IMR-90 (cell line): ENCODE measurements around the gene EML5. TPM values are rescaled to one million over a fixed set of nuclear protein-coding genes. Genes with fewer than 3 reads are reported as not detected.

Experiments used
- ATAC-seq: fragments of 200-7000 bp; cut with Tn5 transposase; 2 replicates; pipeline ENCODE4 v1.9.1; 2020; ENCODE audit warnings: low read depth, mild to moderate bottlenecking, moderate library complexity
- BruUV-seq: library from RNA; stranded (reverse); fragments of 400-500 nt; replicated peaks from 2 replicates; lab custom pipeline; 2021; lab: Mats Ljungman, UMichigan
- CTCF ChIA-PET: fragments of 300-600 bp; formaldehyde crosslinking; extraction: SDS; loops from one replicate; lab custom pipeline; 2021; ENCODE audit warnings: antibody characterized with exemption; lab: Yijun Ruan, JAX
- POLR2A ChIA-PET: fragments of 300-600 bp; sonication (Branson Sonifier 250); formaldehyde crosslinking; loops from one replicate; lab custom pipeline; 2022; ENCODE audit warnings: antibody characterized with exemption; ENCODE audit not compliant: unreplicated experiment; lab: Charles Lee
- DNase-seq: peaks from one replicate; pipeline ENCODE4 v3.0.0; 2013
- H2AFZ ChIP-seq: replicated peaks from 2 replicates; pipeline ENCODE3; 2013; ENCODE audit warnings: low read length, mild to moderate bottlenecking; ENCODE audit not compliant: poor library complexity
- H2AK5ac ChIP-seq: 2 replicates; pipeline ENCODE4 v1.6.1; 2013; ENCODE audit warnings: low read depth, low read length, inconsistent platforms
- H2AK9ac ChIP-seq: replicated peaks from 2 replicates; pipeline ENCODE3; 2013; ENCODE audit warnings: mild to moderate bottlenecking, low read depth, low read length, moderate library complexity; ENCODE audit not compliant: poor library complexity
- H2BK120ac ChIP-seq: 2 replicates; pipeline ENCODE4 v1.6.1; 2013; ENCODE audit warnings: low read depth, low read length, inconsistent platforms
- H2BK15ac ChIP-seq: 3 replicates; pipeline ENCODE4 v1.6.1; 2013; ENCODE audit warnings: low read depth, low read length, inconsistent platforms
- H2BK20ac ChIP-seq: 2 replicates; pipeline ENCODE4 v1.6.1; 2013; ENCODE audit warnings: low read depth, mild to moderate bottlenecking, inconsistent platforms, low read length, moderate library complexity
- H2BK5ac ChIP-seq: 2 replicates; pipeline ENCODE4 v1.6.1; 2013; ENCODE audit warnings: mild to moderate bottlenecking, low read depth, low read length, inconsistent platforms; ENCODE audit not compliant: poor library complexity, severe bottlenecking
- H3K14ac ChIP-seq: replicated peaks from 2 replicates; pipeline ENCODE4 v1.6.1; 2013; ENCODE audit warnings: low read depth, low read length, inconsistent platforms
- H3K18ac ChIP-seq: 2 replicates; pipeline ENCODE4 v1.6.1; 2013; ENCODE audit warnings: low read depth, low read length, control low read depth
- H3K23ac ChIP-seq: 2 replicates; pipeline ENCODE4 v1.6.1; 2013; ENCODE audit warnings: low read depth, low read length, inconsistent platforms
- H3K27ac ChIP-seq: 2 replicates; pipeline ENCODE4 v1.5.1; 2013; ENCODE audit warnings: mild to moderate bottlenecking, control low read depth, low read length; ENCODE audit not compliant: insufficient read depth
- H3K27me3 ChIP-seq: 2 replicates; pipeline ENCODE4 v1.6.1; 2013; ENCODE audit warnings: low read length; ENCODE audit not compliant: control insufficient read depth, insufficient read depth
- H3K36me3 ChIP-seq: 2 replicates; pipeline ENCODE4 v1.6.1; 2013; ENCODE audit warnings: low read length, mixed read lengths; ENCODE audit not compliant: control insufficient read depth, insufficient read depth
- H3K4ac ChIP-seq: 2 replicates; pipeline ENCODE4 v1.6.1; 2013; ENCODE audit warnings: low read depth, low read length, inconsistent platforms
- H3K4me1 ChIP-seq: 2 replicates; pipeline ENCODE4 v1.6.1; 2013; ENCODE audit warnings: low read length, mixed read lengths; ENCODE audit not compliant: control insufficient read depth, insufficient read depth
- H3K4me2 ChIP-seq: 2 replicates; pipeline ENCODE4 v1.6.1; 2013; ENCODE audit warnings: low read depth, mild to moderate bottlenecking, control low read depth, low read length, moderate library complexity
- H3K4me3 ChIP-seq: 2 replicates; pipeline ENCODE4 v1.5.1; 2013; ENCODE audit warnings: low read depth, mild to moderate bottlenecking, control low read depth, low read length, moderate library complexity; ENCODE audit not compliant: insufficient read depth
- H3K56ac ChIP-seq: 2 replicates; pipeline ENCODE4 v1.6.1; 2013; ENCODE audit warnings: low read length, inconsistent platforms; ENCODE audit not compliant: insufficient read depth; ENCODE audit errors: extremely low read depth
- H3K79me1 ChIP-seq, 2 experiments: 2 replicates each; pipeline ENCODE4 v1.6.1; 2013; ENCODE audit warnings: low read length in 2 of 2, inconsistent platforms in 1 of 2, low read depth in 1 of 2
- H3K9ac ChIP-seq: 2 replicates; pipeline ENCODE4 v1.6.1; 2013; ENCODE audit warnings: low read depth, low read length, control low read depth
- H3K9me1 ChIP-seq: 2 replicates; pipeline ENCODE4 v1.6.1; 2013; ENCODE audit warnings: low read length, inconsistent platforms; ENCODE audit not compliant: insufficient read depth
- H3K9me3 ChIP-seq: 2 replicates; pipeline ENCODE4 v1.6.1; 2013; ENCODE audit warnings: low read length; ENCODE audit not compliant: control insufficient read depth, insufficient read depth
- H4K20me1 ChIP-seq: 2 replicates; pipeline ENCODE4 v1.6.1; 2013; ENCODE audit warnings: low read length, inconsistent platforms; ENCODE audit not compliant: insufficient read depth
- H4K5ac ChIP-seq: 2 replicates; pipeline ENCODE4 v1.6.1; 2013; ENCODE audit warnings: mild to moderate bottlenecking, low read depth, low read length, control low read depth
- H4K8ac ChIP-seq, 2 experiments: 2 replicates each; pipeline ENCODE4 v1.6.1; 2013; ENCODE audit warnings: low read depth in 2 of 2, low read length in 2 of 2, control low read depth in 1 of 2, inconsistent platforms in 1 of 2
- H4K91ac ChIP-seq: 2 replicates; pipeline ENCODE4 v1.6.1; 2013; ENCODE audit warnings: low read depth, low read length, inconsistent platforms; ENCODE audit not compliant: insufficient read depth
- BHLHE40 ChIP-seq: fragments of 150-350 bp; IDR thresholded peaks from 2 replicates; pipeline ENCODE4 v1.6.1; 2016; ENCODE audit warnings: mild to moderate bottlenecking, low read depth, low read length
- CEBPB ChIP-seq: IDR thresholded peaks from 2 replicates; pipeline ENCODE4 v1.6.1; 2012; ENCODE audit warnings: low read depth, low read length, improper control_type of control experiment
- CHD1 ChIP-seq: IDR thresholded peaks from 2 replicates; pipeline ENCODE4 v1.6.1; 2012; ENCODE audit warnings: low read depth, low read length, improper control_type of control experiment
- FOS ChIP-seq: fragments of 150-350 bp; IDR thresholded peaks from 2 replicates; pipeline ENCODE4 v1.6.1; 2016; ENCODE audit warnings: low read depth, low read length
- MAFK ChIP-seq: IDR thresholded peaks from 2 replicates; pipeline ENCODE4 v1.6.1; 2012; ENCODE audit warnings: low read depth, low read length, improper control_type of control experiment
- MAZ ChIP-seq: IDR thresholded peaks from 2 replicates; pipeline ENCODE4 v1.6.1; 2012; ENCODE audit warnings: low read depth, mild to moderate bottlenecking, low read length, improper control_type of control experiment, moderate library complexity, borderline replicate concordance
- MXI1 ChIP-seq: IDR thresholded peaks from 2 replicates; pipeline ENCODE4 v1.6.1; 2012; ENCODE audit warnings: low read depth, mild to moderate bottlenecking, low read length, moderate library complexity, borderline replicate concordance
- NFE2L2 ChIP-seq: fragments of 150-350 bp; IDR thresholded peaks from 2 replicates; pipeline ENCODE4 v1.6.1; 2016; ENCODE audit warnings: low read depth, mild to moderate bottlenecking, low read length
- POLR2A ChIP-seq: IDR thresholded peaks from 2 replicates; pipeline ENCODE4 v1.6.1; 2012; ENCODE audit warnings: mild to moderate bottlenecking, low read depth, low read length
- RAD21 ChIP-seq: IDR thresholded peaks from 2 replicates; pipeline ENCODE4 v1.6.1; 2012; ENCODE audit warnings: low read length, improper control_type of control experiment
- RCOR1 ChIP-seq: IDR thresholded peaks from 2 replicates; pipeline ENCODE4 v1.6.1; 2012; ENCODE audit warnings: mild to moderate bottlenecking, low read length, improper control_type of control experiment; ENCODE audit not compliant: insufficient replicate concordance
- RFX5 ChIP-seq: IDR thresholded peaks from 2 replicates; pipeline ENCODE4 v1.8.0; 2012; ENCODE audit warnings: low read depth, mild to moderate bottlenecking, low read length, moderate library complexity
- SMC3 ChIP-seq: fragments of 150-350 bp; IDR thresholded peaks from 2 replicates; pipeline ENCODE4 v1.6.1; 2016; ENCODE audit warnings: low read depth, mild to moderate bottlenecking, antibody characterized with exemption, low read length, moderate library complexity
- WGBS, 2 experiments: methylation state at CpG; one replicate each; pipeline versions ENCODE4 v1.1.5 to v1.1.7; 2013; ENCODE audit warnings: missing lambda C conversion rate in 2 of 2; ENCODE audit not compliant: insufficient read length in 1 of 2; ENCODE audit errors: extremely low coverage in 2 of 2; 5-methylcytosine and 5-hydroxymethylcytosine counted together
- dilution Hi-C: fragments of 300-500 bp; cut with HindIII; formaldehyde crosslinking; loops from one replicate; pipeline ENCODE4 v1.14.3; 2018; ENCODE audit warnings: low sequenced_read_pairs; ENCODE audit not compliant: unreplicated experiment
- in situ Hi-C: fragments of 300-500 bp; cut with MboI; formaldehyde crosslinking; loops from 3 replicates; pipeline ENCODE4 v1.14.3; 2019; ENCODE audit warnings: low sequenced_read_pairs, inconsistent platforms, mixed read lengths
- intact Hi-C: fragments of 100-400 bp; cut with micrococcal nuclease; formaldehyde crosslinking; loops from 2 replicates; pipeline ENCODE4 v1.10.0; 2022
- polyA plus RNA-seq, 3 experiments: library from polyadenylated mRNA; depleted of rRNA; stranded (reverse); fragments of >200 nt; gene quantifications; 2 replicates each; pipeline ENCODE4 v1.2.3, GENCODE V29; 2012; ENCODE audit warnings: low replicate concordance in 1 of 3
- total RNA-seq: library from RNA; depleted of rRNA; stranded (reverse); fragments of >200 nt; gene quantifications from 2 replicates; pipeline ENCODE4 v1.2.3, GENCODE V29; 2012
- TF ChIP-seq, protein P1 (sequence below): fragments of 150-350 bp; IDR thresholded peaks from 2 replicates; pipeline ENCODE4 v1.6.1; 2016; ENCODE audit warnings: low read depth, mild to moderate bottlenecking, low read length, moderate library complexity, borderline replicate concordance
- TF ChIP-seq, protein P2 (sequence below): fragments of 150-350 bp; IDR thresholded peaks from 2 replicates; pipeline ENCODE4 v1.6.1; 2017; ENCODE audit warnings: mild to moderate bottlenecking, antibody characterized with exemption, low read length, low read depth
- TF ChIP-seq, protein P3 (sequence below): conservative IDR thresholded peaks from 2 replicates; pipeline ENCODE4 v1.5.1; 2012; ENCODE audit warnings: mild to moderate bottlenecking, low read depth, low read length, improper control_type of control experiment

The EML5 gene
- total and polyA plus RNA-seq, 2 of the 4 experiments (the other 2 are of a cell fraction), result 8.1 to 22.2 TPM

- H3K27ac ChIP-seq, result peak overlapping the region; percentile 22; the same call in 1 of the 2 replicates
- no peak for DNase-seq
Measured at GRCh38 chr14:88825503-88825902, 32.8 kb upstream of the EML5 start.

More at GRCh38 chr14:88825503-88825902, 32.8 kb upstream of the EML5 start:
- Histone ChIP-seq H2AK9ac (no peak overlapping the region), H2BK15ac (peak overlapping the region; percentile 17; the same call in 2 of the 3 replicates), H2BK120ac (peak overlapping the region; percentile 60; the same call in 1 of the 2 replicates), H3K27me3 (no peaks in the 10 kb centered on the region), H3K9me1 (no peaks in the 10 kb centered on the region), H2BK20ac (peak overlapping the region; percentile 57; the same call in 1 of the 2 replicates), H2BK5ac (peak overlapping the region; percentile 73), H4K20me1 (no peaks in the 10 kb centered on the region), H3K9ac (peak overlapping the region; percentile 78; the same call in 1 of the 2 replicates), H3K56ac (no peak overlapping the region), H3K4me2 (peak overlapping the region; percentile 75), H3K14ac (peak overlapping the region; percentile 96; the same call in 1 of the 2 replicates), H3K36me3 (no peaks in the 10 kb centered on the region), H3K79me1 (peaks cover 19 to 42% of the 10 kb centered on the region in 2 experiments), H2AFZ (no peak overlapping the region), H3K4me1 (peaks cover 11% of the 10 kb centered on the region; the same call in 1 of the 2 replicates), H2AK5ac (peak overlapping the region; percentile 72), H4K91ac (peak overlapping the region; percentile 34; the same call in 1 of the 2 replicates), H3K4ac (peak overlapping the region; percentile 91), H4K8ac (peak overlapping the region; percentile 16 to 90), H3K23ac (peak overlapping the region; percentile 91), H3K18ac (peak overlapping the region; percentile 19; the same call in 1 of the 2 replicates), H3K9me3 (no peaks in the 10 kb centered on the region), H3K4me3 (peak overlapping the region; percentile 62; the same call in 1 of the 2 replicates), H4K5ac (peak overlapping the region; percentile 17; the same call in 1 of the 2 replicates)
- no TSS peak for BruUV-seq
- in situ Hi-C loops, result no loop called here
- no peak for ATAC-seq
- TF ChIP-seq RAD21 (no peak), NFE2L2 (no peak), RFX5 (no peak), MAZ (no peak), FOS (no peak), POLR2A (no peak), SMC3 (no peak), BHLHE40 (no peak), MXI1 (no peak), RCOR1 (no peak), MAFK (no peak), CHD1 (no peak), CEBPB (no peak)
- TF ChIP-seq, protein P1, sequence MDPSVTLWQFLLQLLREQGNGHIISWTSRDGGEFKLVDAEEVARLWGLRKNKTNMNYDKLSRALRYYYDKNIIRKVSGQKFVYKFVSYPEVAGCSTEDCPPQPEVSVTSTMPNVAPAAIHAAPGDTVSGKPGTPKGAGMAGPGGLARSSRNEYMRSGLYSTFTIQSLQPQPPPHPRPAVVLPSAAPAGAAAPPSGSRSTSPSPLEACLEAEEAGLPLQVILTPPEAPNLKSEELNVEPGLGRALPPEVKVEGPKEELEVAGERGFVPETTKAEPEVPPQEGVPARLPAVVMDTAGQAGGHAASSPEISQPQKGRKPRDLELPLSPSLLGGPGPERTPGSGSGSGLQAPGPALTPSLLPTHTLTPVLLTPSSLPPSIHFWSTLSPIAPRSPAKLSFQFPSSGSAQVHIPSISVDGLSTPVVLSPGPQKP, result no peak
- TF ChIP-seq, protein P2, sequence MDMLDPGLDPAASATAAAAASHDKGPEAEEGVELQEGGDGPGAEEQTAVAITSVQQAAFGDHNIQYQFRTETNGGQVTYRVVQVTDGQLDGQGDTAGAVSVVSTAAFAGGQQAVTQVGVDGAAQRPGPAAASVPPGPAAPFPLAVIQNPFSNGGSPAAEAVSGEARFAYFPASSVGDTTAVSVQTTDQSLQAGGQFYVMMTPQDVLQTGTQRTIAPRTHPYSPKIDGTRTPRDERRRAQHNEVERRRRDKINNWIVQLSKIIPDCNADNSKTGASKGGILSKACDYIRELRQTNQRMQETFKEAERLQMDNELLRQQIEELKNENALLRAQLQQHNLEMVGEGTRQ, result no peak
- TF ChIP-seq, protein P3, sequence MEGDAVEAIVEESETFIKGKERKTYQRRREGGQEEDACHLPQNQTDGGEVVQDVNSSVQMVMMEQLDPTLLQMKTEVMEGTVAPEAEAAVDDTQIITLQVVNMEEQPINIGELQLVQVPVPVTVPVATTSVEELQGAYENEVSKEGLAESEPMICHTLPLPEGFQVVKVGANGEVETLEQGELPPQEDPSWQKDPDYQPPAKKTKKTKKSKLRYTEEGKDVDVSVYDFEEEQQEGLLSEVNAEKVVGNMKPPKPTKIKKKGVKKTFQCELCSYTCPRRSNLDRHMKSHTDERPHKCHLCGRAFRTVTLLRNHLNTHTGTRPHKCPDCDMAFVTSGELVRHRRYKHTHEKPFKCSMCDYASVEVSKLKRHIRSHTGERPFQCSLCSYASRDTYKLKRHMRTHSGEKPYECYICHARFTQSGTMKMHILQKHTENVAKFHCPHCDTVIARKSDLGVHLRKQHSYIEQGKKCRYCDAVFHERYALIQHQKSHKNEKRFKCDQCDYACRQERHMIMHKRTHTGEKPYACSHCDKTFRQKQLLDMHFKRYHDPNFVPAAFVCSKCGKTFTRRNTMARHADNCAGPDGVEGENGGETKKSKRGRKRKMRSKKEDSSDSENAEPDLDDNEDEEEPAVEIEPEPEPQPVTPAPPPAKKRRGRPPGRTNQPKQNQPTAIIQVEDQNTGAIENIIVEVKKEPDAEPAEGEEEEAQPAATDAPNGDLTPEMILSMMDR, result no peak
- 91% methylated on average over 6 of the region's 9 CpGs; no CpG with 5 or more reads in 1 of the 2 experiments for WGBS, 2 experiments
- intact Hi-C loops, result no loop called here
- POLR2A ChIA-PET, result no interaction called here
- CTCF ChIA-PET, result interaction anchor here (0.6 to 0.8 kb wide), 2 partner anchors 41 to 1229 kb away, joined by 3 read pairs; no protein-coding TSS in a partner anchor
- dilution Hi-C loops, result no loop called here
